GM12872 (cell line): ENCODE measurements around the gene A2M.

Experiments used
- CTCF ChIP-seq: IDR thresholded peaks from 3 replicates; pipeline ENCODE4 v1.5.1; 2011; ENCODE audit warnings: low read depth, mild to moderate bottlenecking, low read length, moderate library complexity; ENCODE audit not compliant: insufficient read depth

Gene A2M

GRCh38 chr12:9074484-9075137 lies 41.1 kb downstream of the A2M start:
- TF ChIP-seq CTCF, result no peak

DNA sequence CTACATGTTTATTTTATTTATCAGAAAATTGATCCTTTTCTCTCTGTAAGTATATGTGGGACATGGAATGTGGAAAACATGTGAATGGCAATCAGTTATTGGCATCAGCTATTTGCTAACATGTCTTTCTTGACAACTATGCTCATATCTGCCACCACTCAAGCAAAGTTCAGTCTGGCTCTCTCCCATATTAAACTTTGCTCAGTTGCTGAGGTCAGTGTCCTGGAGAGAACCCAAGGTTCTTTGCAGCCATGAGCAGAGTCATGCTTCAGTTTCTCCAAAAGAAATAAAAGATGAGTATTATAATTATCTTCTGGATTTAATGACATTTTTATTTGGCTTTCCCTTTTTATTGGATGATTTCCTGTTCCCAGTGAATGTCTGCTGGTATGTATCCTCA lies 42.6 kb downstream of the A2M start:
- no peak for TF ChIP-seq CTCF

GRCh38 chr12:9072481-9073038 lies 43.2 kb downstream of the A2M start:
- TF ChIP-seq CTCF, result no peak

DNA sequence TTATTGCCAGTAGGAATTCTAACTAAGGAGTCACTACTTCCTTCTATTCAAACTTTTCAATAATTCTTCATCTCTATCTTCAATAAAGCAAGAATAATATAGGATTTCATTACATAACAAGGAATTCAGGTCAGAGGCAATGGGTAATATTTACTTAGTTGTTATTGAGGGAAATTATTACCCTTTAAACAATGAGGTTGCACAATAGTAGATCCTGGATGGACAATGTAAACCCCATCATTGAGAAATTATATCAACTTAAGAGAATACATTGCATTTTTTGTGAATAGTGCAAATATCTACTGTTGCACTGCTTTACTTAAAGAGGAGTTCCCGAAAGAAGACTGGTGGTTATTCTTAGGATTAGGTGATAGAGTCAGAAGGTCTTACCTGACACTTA lies 43.8 kb downstream of the A2M start:
- TF ChIP-seq CTCF, result no peak

DNA sequence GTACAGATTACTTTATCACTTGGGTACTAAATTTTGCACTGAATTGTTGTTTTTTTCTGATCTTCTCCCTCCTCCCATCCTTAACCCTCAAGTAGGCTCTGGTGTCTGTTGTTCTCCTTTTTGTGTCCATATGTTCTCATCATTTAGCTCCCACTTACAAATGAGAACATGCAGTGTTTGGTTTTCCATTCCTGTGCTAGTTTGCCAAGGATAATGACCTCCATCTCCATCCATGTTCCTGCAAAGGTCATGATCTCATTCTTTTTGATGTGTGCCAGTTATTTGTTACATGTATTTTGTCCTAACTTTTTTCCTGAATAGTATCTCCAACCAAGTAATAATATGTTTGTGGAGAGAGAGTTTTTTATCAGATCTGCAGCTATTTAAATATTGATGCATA lies 44.2 kb downstream of the A2M start:
- TF ChIP-seq CTCF, result no peak

GRCh38 chr12:9070351-9070750 lies 45.4 kb downstream of the A2M start:
- no peak for TF ChIP-seq CTCF

DNA sequence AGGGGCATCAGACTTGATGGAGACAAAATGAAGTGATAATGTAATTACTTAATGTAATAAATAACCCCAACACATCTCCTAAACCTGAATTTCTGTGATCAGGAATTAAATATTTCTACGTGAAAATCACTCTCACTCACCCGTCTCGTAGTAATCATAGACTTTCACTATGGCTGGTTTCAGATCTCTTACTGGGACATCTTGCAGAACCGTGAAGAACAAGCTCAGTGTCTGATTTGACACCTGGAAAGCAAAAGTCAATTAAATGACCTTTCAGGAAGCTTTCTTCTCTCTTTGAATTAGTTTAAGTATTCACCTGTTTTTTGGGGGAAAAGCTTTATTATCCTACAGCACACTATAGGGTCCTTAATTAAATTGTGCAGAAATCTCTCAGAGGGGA lies 47.1 kb downstream of the A2M start:
- no peak for TF ChIP-seq CTCF
